ENCODE results near the gene UBE2E2.

The UBE2E2 gene

DNA sequence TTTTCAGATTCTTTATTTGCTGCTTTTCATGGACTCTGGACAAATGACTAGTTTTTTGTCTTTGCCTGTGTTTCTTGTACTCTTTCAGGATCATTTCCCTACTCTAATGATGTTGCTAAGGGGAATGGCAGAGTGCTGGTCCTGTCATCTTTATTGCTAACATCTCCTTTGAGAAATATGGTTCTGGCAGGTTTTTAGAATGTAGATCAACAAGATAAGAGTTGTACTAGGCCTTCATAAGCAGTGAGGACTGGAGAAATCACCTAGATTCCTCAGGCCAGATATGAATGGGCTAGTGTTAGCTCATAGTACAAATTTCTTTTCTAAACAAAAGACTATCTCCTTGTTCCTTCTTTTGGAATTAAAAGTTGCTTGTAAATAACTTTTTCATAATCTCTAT, 156.0 kb downstream of the UBE2E2 start:
- Histone ChIP-seq H3K4me1 (ENCODE audit: insufficient read depth, insufficient read length) (no peaks in the 10 kb centered on the region), H3K9me3 (ENCODE audit: insufficient read depth, low read length) (no peaks in the 10 kb centered on the region; the same call in 1 of the 2 replicates), H3K27me3 (ENCODE audit: insufficient read depth, insufficient read length) (no peaks in the 10 kb centered on the region), H3K9ac (ENCODE audit: insufficient read length, low read depth) (no peak overlapping the region), H3K4me3 (ENCODE audit: insufficient read length, low read depth) (no peak overlapping the region), H3K36me3 (ENCODE audit: insufficient read depth, insufficient read length, low read length) (no peaks in the 10 kb centered on the region)
- DNase-seq (ENCODE audit: low read depth, low spot score): no peak
- TF ChIP-seq ZNF274 (IDR thresholded peaks at IDR 0.05; ENCODE audit: low read depth, low read length) (no peak), YY1 (IDR thresholded peaks at IDR 0.05; ENCODE audit: insufficient read depth, insufficient read length) (no peak), SUZ12 (IDR thresholded peaks at IDR 0.05; ENCODE audit: extremely low read depth, insufficient read depth, insufficient read length) (no peak)

DNA sequence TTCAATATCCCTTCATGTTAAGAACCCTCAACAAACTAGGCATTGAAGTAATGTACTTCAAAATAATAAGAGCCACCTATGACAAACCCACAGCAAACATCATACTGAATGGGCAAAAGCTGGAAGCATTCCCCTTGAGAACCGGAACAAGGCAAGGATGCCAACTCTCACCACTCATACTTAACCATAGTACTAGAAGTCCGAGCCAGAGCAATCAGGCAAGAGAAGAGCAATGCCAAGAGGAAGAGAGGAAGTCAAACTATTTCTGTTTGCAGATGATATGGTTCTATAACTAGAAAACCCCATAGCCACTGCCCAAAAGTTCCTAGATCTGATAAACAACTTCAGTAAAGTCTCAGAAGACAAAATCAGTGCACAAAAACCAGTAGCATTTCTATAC, 161.9 kb downstream of the UBE2E2 start:
- no peaks in the 10 kb centered on the region for H3K36me3 ChIP-seq (ENCODE audit: insufficient read depth, insufficient read length, low read length)
- TF ChIP-seq SUZ12 (IDR thresholded peaks at IDR 0.05; ENCODE audit: extremely low read depth, insufficient read depth, insufficient read length): no peak
- TF ChIP-seq YY1 (IDR thresholded peaks at IDR 0.05; ENCODE audit: insufficient read depth, insufficient read length): no peak
- no peak for TF ChIP-seq ZNF274 (IDR thresholded peaks at IDR 0.05; ENCODE audit: low read depth, low read length)
- H3K9ac ChIP-seq (ENCODE audit: insufficient read length, low read depth): no peak overlapping the region
- H3K4me1 ChIP-seq (ENCODE audit: insufficient read depth, insufficient read length): no peaks in the 10 kb centered on the region
- no peaks in the 10 kb centered on the region; the same call in 1 of the 2 replicates for H3K9me3 ChIP-seq (ENCODE audit: insufficient read depth, low read length)
- no peak for DNase-seq (ENCODE audit: low read depth, low spot score)
- no peak overlapping the region for H3K4me3 ChIP-seq (ENCODE audit: insufficient read length, low read depth)
- no peaks in the 10 kb centered on the region for H3K27me3 ChIP-seq (ENCODE audit: insufficient read depth, insufficient read length)

DNA sequence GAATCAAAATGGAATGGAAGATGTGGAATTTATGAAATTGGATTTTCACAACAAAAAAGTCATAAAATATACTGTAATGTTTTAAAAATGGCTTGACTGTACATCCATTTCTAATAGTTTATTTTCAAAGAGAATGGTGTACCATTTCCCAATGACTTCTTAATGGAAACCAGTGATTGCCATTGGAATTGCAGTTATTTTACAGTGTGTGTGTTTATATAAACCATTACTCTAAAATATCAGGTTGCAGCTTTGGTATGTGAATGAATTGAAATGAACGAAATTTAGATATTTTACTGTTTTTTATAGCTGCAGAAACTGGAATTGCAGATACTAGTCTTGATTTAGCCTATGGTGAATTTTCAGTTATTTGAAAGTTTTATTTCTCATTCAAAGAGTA, 165.6 kb downstream of the UBE2E2 start:
- Histone ChIP-seq H3K4me3 (ENCODE audit: insufficient read length, low read depth) (no peak overlapping the region), H3K9me3 (ENCODE audit: insufficient read depth, low read length) (no peaks in the 10 kb centered on the region), H3K36me3 (ENCODE audit: insufficient read depth, insufficient read length, low read length) (no peaks in the 10 kb centered on the region), H3K9ac (ENCODE audit: insufficient read length, low read depth) (no peak overlapping the region), H3K27me3 (ENCODE audit: insufficient read depth, insufficient read length) (no peaks in the 10 kb centered on the region), H3K4me1 (ENCODE audit: insufficient read depth, insufficient read length) (no peaks in the 10 kb centered on the region)
- TF ChIP-seq ZNF274 (IDR thresholded peaks at IDR 0.05; ENCODE audit: low read depth, low read length) (no peak), YY1 (IDR thresholded peaks at IDR 0.05; ENCODE audit: insufficient read depth, insufficient read length) (no peak), SUZ12 (IDR thresholded peaks at IDR 0.05; ENCODE audit: extremely low read depth, insufficient read depth, insufficient read length) (no peak)
- no peak for DNase-seq (ENCODE audit: low read depth, low spot score)

DNA sequence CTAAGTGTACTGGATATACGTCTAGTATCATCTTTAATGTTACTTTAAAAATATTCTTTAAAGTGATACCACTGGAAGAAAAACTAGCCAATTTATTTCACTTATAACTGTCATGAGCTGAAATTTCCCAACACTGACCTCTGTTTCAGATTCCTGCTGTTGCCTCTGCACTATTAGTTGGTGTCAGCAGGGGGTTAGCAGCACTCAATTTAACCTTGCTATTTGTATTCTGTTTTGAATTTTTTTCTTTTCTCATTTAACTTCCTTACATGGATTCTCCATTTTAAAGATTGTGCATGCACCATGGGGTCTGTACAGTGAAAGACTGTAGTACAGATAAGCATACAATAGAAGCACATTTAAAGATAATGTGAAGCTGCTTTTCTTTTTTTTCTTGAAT, 169.2 kb downstream of the UBE2E2 start:
- H3K9me3 ChIP-seq (ENCODE audit: insufficient read depth, low read length): no peaks in the 10 kb centered on the region
- no peak overlapping the region for H3K9ac ChIP-seq (ENCODE audit: insufficient read length, low read depth)
- no peaks in the 10 kb centered on the region for H3K36me3 ChIP-seq (ENCODE audit: insufficient read depth, insufficient read length, low read length)
- no peak overlapping the region for H3K4me3 ChIP-seq (ENCODE audit: insufficient read length, low read depth)
- no peaks in the 10 kb centered on the region for H3K4me1 ChIP-seq (ENCODE audit: insufficient read depth, insufficient read length)
- no peak for DNase-seq (ENCODE audit: low read depth, low spot score)
- TF ChIP-seq SUZ12 (IDR thresholded peaks at IDR 0.05; ENCODE audit: extremely low read depth, insufficient read depth, insufficient read length): no peak
- no peak for TF ChIP-seq ZNF274 (IDR thresholded peaks at IDR 0.05; ENCODE audit: low read depth, low read length)
- TF ChIP-seq YY1 (IDR thresholded peaks at IDR 0.05; ENCODE audit: insufficient read depth, insufficient read length): no peak
- no peaks in the 10 kb centered on the region for H3K27me3 ChIP-seq (ENCODE audit: insufficient read depth, insufficient read length)

DNA sequence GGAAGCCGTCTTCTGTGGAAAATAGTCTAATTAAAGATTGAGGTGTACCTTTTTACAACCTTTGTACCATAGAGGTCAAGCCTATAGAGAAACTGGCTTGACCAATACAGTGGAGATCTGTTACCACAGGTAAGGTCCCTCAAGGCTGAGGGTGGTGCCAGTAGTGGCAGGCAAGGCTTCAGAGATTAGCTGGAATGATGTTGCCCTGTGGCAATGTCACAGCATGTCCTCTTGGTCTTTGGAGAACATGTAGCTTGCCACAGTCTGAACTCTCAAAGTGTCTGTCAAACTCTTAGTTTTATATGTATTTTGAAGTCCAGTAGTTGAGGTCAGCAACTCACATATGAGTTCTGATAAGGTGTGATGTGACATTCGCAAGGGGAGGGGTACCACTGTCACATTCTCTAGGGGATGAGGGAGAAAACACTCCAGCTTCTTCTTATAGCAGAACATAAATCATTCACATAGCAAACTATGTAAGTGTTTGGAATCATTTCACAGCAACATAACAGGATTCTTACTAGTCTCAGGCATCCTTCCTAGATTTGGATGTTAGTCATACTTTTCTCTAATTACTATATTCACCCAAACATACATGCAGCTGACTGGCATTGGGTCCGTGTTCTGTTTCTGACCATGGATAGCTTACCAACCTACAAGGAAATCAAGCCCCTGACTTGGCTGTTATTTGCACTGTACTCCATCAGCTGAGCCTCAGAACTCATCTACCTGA, 173.6 kb downstream of the UBE2E2 start:
- H3K4me1 ChIP-seq (ENCODE audit: insufficient read depth, insufficient read length): no peaks in the 10 kb centered on the region
- no peak overlapping the region for H3K9ac ChIP-seq (ENCODE audit: insufficient read length, low read depth)
- no peak overlapping the region for H3K4me3 ChIP-seq (ENCODE audit: insufficient read length, low read depth)
- H3K36me3 ChIP-seq (ENCODE audit: insufficient read depth, insufficient read length, low read length): no peaks in the 10 kb centered on the region
- no peaks in the 10 kb centered on the region for H3K27me3 ChIP-seq (ENCODE audit: insufficient read depth, insufficient read length)
- no peaks in the 10 kb centered on the region for H3K9me3 ChIP-seq (ENCODE audit: insufficient read depth, low read length)
- no peak for DNase-seq (ENCODE audit: low read depth, low spot score)
- TF ChIP-seq SUZ12 (IDR thresholded peaks at IDR 0.05; ENCODE audit: extremely low read depth, insufficient read depth, insufficient read length) (no peak), ZNF274 (IDR thresholded peaks at IDR 0.05; ENCODE audit: low read depth, low read length) (no peak), YY1 (IDR thresholded peaks at IDR 0.05; ENCODE audit: insufficient read depth, insufficient read length) (no peak)

DNA sequence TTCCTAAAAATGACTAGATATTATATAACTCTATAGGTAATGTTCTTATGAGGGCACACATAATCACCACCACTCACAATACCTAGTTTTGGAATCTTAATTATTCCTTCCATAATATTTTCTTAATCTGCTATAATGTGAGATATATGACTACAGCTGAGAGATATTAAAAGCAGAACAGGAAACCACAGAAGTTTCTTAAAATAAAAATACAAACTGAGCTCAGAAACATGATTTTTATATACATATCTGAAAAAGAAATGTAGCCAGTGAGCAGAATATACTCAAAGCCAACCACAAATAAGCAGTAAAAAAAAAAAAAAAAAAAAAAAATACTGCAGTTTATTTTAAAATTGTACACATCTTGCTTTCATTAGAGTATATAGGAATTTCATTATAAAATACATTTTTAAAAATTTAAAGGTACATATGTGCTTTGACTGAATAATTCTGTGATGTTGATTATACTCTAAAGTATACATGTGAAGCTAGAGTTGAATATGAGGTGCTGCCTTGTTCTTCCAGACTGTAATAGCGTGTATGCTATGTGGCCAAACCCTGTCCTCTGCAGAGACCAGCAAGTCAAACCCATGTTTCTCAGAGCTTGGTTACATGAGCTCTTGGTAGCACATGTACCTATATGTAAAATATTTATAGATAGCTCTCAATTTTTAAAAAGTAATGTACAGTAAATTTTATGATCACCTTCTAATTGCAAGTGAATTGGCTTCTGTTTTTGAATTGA, 175.0 kb downstream of the UBE2E2 start:
- H3K36me3 ChIP-seq (ENCODE audit: insufficient read depth, insufficient read length, low read length): no peaks in the 10 kb centered on the region
- DNase-seq (ENCODE audit: low read depth, low spot score): no peak
- no peaks in the 10 kb centered on the region for H3K4me1 ChIP-seq (ENCODE audit: insufficient read depth, insufficient read length)
- no peak overlapping the region for H3K4me3 ChIP-seq (ENCODE audit: insufficient read length, low read depth)
- no peaks in the 10 kb centered on the region for H3K27me3 ChIP-seq (ENCODE audit: insufficient read depth, insufficient read length)
- TF ChIP-seq YY1 (IDR thresholded peaks at IDR 0.05; ENCODE audit: insufficient read depth, insufficient read length): no peak
- no peak for TF ChIP-seq SUZ12 (IDR thresholded peaks at IDR 0.05; ENCODE audit: extremely low read depth, insufficient read depth, insufficient read length)
- TF ChIP-seq ZNF274 (IDR thresholded peaks at IDR 0.05; ENCODE audit: low read depth, low read length): no peak
- no peaks in the 10 kb centered on the region for H3K9me3 ChIP-seq (ENCODE audit: insufficient read depth, low read length)
- no peak overlapping the region for H3K9ac ChIP-seq (ENCODE audit: insufficient read length, low read depth)

DNA sequence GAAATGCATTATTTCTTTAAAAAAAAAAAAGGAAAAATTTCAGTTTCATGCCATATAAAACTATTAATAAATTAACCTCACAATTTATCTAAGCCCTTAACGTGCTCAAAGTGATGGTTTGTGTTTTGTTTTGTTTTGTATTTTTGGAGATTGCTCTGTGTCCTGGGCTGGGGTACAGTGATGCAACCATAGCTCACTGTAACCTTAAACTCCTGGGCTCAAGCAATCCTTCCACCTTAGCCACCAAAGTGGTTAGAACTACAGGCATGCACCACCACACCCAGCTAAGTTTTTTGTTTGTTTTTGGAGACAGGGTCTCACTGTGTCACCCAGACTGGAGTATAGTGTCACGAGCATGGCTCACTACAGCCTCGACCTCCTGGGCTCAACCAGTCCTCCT, 180.7 kb downstream of the UBE2E2 start:
- no peaks in the 10 kb centered on the region for H3K4me1 ChIP-seq (ENCODE audit: insufficient read depth, insufficient read length)
- TF ChIP-seq YY1 (IDR thresholded peaks at IDR 0.05; ENCODE audit: insufficient read depth, insufficient read length): no peak
- TF ChIP-seq SUZ12 (IDR thresholded peaks at IDR 0.05; ENCODE audit: extremely low read depth, insufficient read depth, insufficient read length): no peak
- TF ChIP-seq ZNF274 (IDR thresholded peaks at IDR 0.05; ENCODE audit: low read depth, low read length): no peak
- no peak overlapping the region for H3K9ac ChIP-seq (ENCODE audit: insufficient read length, low read depth)

More for the DNA sequence above, 180.7 kb downstream of the UBE2E2 start:
- Histone ChIP-seq H3K4me3 (ENCODE audit: insufficient read length, low read depth) (no peak overlapping the region), H3K9me3 (ENCODE audit: insufficient read depth, low read length) (no peaks in the 10 kb centered on the region), H3K36me3 (ENCODE audit: insufficient read depth, insufficient read length, low read length) (no peaks in the 10 kb centered on the region), H3K27me3 (ENCODE audit: insufficient read depth, insufficient read length) (no peaks in the 10 kb centered on the region)
- no peak for DNase-seq (ENCODE audit: low read depth, low spot score)

Data from NT2/D1 (cell line).